Measurements from ENCODE around the gene APOO.
A peak's percentile ranks its signal among the peaks of the same experiment; 100 is the strongest.
"Not testable (repeated sequence)": the region's sequence is repeated elsewhere in the genome, so short reads cannot be mapped to it uniquely, and the experiment has no call there.

APOO gene

GRCh38 chrX:23896981-23897380, 10.8 kb downstream of the APOO start:
- DNase-seq (ENCODE audit: low read depth) = no peak
- H3K4me3 ChIP-seq (ENCODE audit: low read depth, low read length) = no peak overlapping the region
- TF ChIP-seq CTCF (IDR thresholded peaks at IDR 0.05; ENCODE audit: control insufficient read depth, extremely low read depth, insufficient read depth) = no peak

GRCh38 chrX:23896539-23896938, 11.2 kb downstream of the APOO start:
- not testable (repeated sequence) for H3K4me3 ChIP-seq (ENCODE audit: low read depth, low read length); DNase-seq (ENCODE audit: low read depth)

- not testable (repeated sequence) for H3K4me3 ChIP-seq (ENCODE audit: low read depth, low read length); DNase-seq (ENCODE audit: low read depth)
These were observed 12.7 kb downstream of the APOO start for GRCh38 chrX:23894993-23895392.

DNA sequence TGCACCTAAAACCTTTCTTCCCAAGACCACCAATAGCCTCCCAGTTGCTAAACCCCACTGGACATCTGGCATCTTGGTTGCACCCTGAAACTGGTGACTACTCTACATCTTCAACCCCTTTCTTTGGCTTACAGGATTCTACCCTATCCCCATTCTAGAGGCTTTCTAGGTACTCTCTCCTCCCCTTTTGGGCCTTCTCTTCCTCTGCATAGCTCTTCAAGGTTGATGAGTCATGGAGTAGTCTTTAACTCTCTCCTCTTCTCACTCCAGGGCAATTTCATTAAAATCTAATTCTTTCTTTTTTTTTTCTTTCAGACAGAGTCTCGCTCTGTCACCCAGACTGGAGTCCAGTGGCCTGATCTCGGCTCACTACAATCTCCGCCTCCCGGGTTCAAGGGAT, 16.8 kb downstream of the APOO start:
- no peak overlapping the region for H3K4me3 ChIP-seq (ENCODE audit: low read depth, low read length)
- TF ChIP-seq CTCF (IDR thresholded peaks at IDR 0.05; ENCODE audit: control insufficient read depth, extremely low read depth, insufficient read depth) = no peak
- DNase-seq (ENCODE audit: low read depth) = no peak

DNA sequence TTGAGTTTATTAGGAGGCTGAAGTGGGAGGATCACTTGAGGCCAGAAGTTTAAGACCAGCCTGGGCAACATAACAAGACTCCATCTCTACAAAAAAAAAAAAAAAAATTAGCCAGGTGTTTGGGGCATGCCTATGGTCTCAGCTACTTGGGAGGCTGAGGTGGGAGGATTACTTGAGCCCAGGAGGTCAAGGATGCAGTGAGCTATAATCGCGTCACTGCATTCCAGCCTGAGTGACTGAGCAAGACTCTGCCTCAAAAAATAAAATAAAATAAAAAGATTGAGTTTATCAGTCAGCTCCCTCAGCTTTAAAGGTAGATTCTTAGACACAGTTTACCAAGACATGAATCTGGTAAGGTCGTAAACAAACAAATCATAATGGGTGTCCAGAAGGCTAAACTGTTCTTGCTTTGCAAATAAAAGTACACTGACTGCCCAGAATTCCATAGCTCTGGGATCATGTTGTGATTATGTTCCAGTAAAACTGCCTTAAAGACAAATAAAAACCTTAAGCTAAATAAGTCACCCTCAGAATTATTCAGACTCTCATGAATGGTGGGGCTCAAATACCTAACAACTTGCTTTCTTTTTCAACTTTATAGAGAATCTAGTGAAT, 18.7 kb downstream of the APOO start:
- peak; percentile 88 for DNase-seq (ENCODE audit: low read depth)
- TF ChIP-seq CTCF (IDR thresholded peaks at IDR 0.05; ENCODE audit: control insufficient read depth, extremely low read depth, insufficient read depth) = no peak

GRCh38 chrX:23887918-23888317, 19.8 kb downstream of the APOO start:
- H3K4me3 ChIP-seq (ENCODE audit: low read depth, low read length) = peak overlapping the region; percentile 9; the same call in 1 of the 2 replicates
- TF ChIP-seq CTCF (IDR thresholded peaks at IDR 0.05; ENCODE audit: control insufficient read depth, extremely low read depth, insufficient read depth) = no peak
- DNase-seq (ENCODE audit: low read depth) = no peak

More for the DNA sequence above, 18.7 kb downstream of the APOO start:
- 0 out of 2 replicates have a peak overlapping the region, but pooled peaks have one; percentile 13 for H3K4me3 ChIP-seq (ENCODE audit: low read depth, low read length)

- peak; percentile 75 for DNase-seq (ENCODE audit: low read depth)
- TF ChIP-seq CTCF (IDR thresholded peaks at IDR 0.05; ENCODE audit: control insufficient read depth, extremely low read depth, insufficient read depth) = no peak
- H3K4me3 ChIP-seq (ENCODE audit: low read depth, low read length) = no peak overlapping the region; the same call in 1 of the 2 replicates
These were observed 20.3 kb downstream of the APOO start for GRCh38 chrX:23887451-23887850.

- no peak for DNase-seq (ENCODE audit: low read depth)
- H3K4me3 ChIP-seq (ENCODE audit: low read depth, low read length) = no peak overlapping the region
- no peak for TF ChIP-seq CTCF (IDR thresholded peaks at IDR 0.05; ENCODE audit: control insufficient read depth, extremely low read depth, insufficient read depth)
These were observed 21.9 kb downstream of the APOO start for GRCh38 chrX:23885803-23886202.
